HTERT RPE-1 (cell line): ENCODE measurements around the gene PRRT2.

Source experiments
- in situ Hi-C: fragments of 300-500 bp; cut with MboI; formaldehyde crosslinking; loops from 4 replicates; pipeline ENCODE4 v1.14.3; 2020; ENCODE audit warnings: low sequenced_read_pairs

PRRT2 gene

DNA sequence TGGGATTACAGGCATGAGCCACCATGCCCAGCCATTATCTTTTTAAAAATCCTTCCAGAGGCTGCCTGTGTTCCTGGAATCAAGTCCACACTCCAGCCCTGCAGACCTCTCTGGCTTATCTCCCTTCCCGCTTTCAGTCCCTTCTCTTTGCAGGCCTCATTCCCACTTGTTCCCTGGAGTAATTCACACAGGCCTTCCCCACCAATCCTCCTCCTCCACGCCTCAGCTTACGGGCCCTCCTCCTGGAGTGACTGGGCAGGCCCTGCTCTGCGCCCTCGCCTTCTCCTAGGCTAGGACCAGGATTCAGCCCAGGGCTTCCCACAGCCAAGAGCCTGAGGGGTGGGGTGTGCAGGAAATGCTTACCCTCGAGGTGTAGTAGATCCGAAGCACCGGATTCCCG is 48.2 kb downstream of the PRRT2 start:
- in situ Hi-C loops = no loop called here

GRCh38 chr16:29862383-29862883 is 50.4 kb downstream of the PRRT2 start:
- in situ Hi-C loops = no loop called here

- in situ Hi-C loops = no loop called here
Measured at GRCh38 chr16:29862884-29863668, 51.1 kb downstream of the PRRT2 start, which contains the start of gene CDIPT. Gene CDIPT, minus strand, starts transcription at chr16:29863226. Its CDS starts 369 bp downstream, at chr16:29862857.

DNA sequence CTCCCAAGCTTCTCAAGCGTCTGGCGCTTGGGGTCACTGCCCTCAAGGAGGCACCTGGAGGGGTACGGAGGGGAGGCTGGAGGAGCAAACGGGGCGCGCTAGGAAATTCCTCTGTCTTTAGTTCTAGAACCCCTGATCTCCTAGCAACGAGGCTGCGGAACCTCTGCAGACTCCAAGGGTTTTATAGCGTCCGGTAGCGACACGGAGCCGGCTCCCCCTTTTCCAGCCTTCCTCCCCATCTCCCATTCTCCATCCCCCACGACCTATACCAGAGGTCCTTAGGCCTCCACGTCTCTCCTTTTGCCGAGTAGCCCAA is 51.6 kb downstream of the PRRT2 start:
- in situ Hi-C loops = no loop called here

- in situ Hi-C loops = no loop called here
Measured at GRCh38 chr16:29864205-29864604, 52.2 kb downstream of the PRRT2 start.
